CD4-positive, alpha-beta T cell treated with Interleukin-4 for 1 hour (primary cell): ENCODE measurements around the gene NAB2.
"Not testable (repeated sequence)": the region's sequence is repeated elsewhere in the genome, so short reads cannot be mapped to it uniquely, and the experiment has no call there.

Source experiments
- DNase-seq, 2 donors: peaks; one replicate each; pipeline ENCODE4 v3.0.0-alpha.2; 2020 to 2022

Gene NAB2, protein sequence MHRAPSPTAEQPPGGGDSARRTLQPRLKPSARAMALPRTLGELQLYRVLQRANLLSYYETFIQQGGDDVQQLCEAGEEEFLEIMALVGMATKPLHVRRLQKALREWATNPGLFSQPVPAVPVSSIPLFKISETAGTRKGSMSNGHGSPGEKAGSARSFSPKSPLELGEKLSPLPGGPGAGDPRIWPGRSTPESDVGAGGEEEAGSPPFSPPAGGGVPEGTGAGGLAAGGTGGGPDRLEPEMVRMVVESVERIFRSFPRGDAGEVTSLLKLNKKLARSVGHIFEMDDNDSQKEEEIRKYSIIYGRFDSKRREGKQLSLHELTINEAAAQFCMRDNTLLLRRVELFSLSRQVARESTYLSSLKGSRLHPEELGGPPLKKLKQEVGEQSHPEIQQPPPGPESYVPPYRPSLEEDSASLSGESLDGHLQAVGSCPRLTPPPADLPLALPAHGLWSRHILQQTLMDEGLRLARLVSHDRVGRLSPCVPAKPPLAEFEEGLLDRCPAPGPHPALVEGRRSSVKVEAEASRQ

DNA sequence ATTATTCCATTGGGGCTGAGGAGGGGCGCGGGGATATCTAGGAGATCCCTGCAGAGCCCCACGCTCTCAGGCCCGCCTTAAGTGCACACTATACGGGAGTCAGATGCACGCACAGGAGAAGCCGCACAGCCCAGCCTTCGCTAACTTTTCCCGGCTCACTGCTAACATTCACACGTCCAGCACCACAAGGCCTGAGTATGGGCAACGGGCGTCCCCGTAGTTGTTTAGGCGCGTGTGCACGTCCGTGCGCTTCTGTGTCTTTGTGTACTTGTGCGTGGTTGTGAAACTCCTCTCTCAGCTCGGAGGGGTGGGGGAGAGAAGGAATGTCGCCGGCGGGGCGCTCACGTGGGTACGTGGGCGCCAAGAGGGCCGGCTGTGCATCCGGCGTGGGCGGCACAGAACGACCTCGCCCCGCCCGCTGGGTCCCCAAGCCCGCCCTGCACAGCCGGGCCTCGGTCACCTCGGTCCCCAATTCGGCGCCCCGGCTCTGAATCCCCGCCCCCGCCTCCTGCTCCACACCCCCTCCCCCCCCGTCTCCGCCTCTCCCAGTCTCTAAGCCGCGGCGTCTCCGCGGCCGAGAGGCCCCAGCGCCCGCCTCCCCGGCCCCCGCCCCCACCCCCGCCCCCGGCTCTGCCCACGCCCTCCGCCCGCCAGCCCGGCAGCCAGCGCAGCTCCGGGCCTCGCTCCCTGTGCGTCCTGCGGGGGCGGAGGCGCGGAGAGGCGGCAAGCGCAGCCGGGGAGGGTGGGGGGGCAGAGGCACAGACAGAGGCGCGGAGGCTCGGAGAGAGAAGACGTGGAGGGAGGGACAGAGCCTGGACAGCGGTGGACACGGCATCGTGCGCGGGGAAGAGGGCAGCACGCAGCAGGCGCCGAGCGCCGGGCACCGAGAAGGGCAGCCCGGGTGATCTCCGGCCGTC lies at the start of gene NAB2:
Gene NAB2, plus strand, starts transcription at position 761 of the 917 bp plus-strand sequence. CDS start 158 bp downstream, outside the sequence.
- DNase-seq = peak; percentile 95 to 96

DNA sequence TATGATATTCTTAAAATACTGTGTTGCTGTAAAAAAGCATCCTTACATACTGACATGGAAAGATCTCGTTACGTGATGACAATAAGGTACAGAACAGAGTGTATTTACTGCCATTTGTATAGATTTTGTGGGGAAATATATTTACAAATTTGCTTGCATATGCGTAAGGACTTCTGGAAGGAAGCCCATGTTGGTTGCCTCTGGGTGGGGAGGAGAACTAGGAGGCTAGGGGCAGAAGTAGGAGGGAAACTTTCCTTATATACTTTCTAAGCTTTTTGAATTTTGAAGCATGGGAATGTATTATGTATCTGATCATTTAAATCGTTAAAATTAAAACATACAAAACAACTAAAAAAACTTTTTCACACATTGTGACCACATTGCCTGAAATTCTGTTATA lies 48.7 kb upstream of the NAB2 start:
- no peak for DNase-seq

DNA sequence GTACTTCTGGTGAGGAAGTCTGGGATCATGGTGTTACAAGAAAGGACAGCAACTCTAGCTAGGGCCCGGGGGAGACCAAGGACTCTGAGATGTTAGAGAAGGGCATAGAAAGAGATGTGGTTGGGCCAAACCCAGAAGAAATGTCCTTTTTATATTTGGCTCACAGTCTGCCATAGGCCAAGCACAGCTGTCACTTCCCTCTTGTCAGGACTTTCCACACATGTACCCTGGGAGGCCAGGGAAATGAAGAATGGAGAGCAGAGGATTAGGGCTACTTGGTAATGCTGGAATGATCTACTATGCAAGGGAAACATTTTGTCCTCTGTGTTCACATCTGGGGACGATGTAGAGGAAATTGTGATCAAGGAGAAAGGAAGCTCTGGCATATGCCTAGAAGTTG lies 48.2 kb upstream of the NAB2 start:
- DNase-seq = no peak

DNA sequence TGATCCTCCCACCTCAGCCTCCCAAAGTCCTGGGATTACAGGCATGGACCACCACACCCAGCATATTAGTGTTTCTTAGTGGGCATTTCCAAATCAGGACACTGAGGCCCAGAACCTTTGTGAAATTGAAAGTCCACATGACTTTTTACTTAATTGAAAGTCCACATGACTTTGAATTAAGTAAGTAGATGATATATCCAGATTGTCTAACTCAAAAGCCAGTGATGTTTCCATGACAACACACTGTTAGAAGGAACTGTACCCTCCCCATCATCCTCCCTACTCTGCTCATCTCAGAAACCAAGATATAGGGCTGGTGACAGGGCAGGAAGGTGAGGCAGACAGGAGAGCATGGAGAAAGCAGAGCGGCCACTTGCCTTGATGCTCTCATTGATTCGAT lies 46.2 kb upstream of the NAB2 start:
- DNase-seq = no peak

DNA sequence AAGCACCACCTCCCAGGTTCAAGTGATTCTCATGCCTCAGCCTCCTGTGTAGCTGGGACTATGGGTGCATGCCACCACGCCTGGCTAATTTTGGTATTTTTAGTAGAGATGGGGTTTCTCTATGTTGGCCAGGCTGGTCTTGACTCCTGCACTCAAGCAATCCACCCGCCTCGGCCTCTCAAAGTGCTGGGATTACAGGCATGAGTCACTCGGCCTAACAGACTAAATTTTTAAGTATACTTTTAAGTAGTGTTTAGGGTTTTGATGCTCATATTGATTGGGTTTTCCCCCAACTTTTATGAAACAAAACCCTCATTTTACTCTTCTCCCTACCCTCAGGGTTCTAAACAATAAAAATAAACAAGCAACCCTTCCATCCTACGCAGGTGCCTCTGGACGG lies 44.4 kb upstream of the NAB2 start:
- DNase-seq = no peak

DNA sequence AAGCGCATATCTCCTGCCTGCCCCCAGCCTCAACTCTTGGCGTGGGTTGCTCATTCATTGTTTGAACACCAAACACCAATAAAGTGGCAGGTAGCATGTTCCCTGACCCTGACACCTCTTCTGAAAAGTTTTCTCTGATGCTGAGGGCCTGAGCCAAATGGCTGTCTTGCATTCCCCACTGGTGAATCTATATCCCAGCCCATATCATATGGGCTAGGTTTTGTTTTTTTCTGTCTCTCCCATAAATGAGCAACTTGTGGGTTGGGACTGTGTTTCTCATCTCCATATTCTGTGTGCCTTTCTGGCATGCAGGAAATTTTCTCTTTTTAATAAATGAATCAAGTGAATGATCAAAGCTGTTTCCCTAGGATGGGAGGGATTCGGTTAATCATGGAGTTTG lies 44.0 kb upstream of the NAB2 start:
- no peak for DNase-seq

DNA sequence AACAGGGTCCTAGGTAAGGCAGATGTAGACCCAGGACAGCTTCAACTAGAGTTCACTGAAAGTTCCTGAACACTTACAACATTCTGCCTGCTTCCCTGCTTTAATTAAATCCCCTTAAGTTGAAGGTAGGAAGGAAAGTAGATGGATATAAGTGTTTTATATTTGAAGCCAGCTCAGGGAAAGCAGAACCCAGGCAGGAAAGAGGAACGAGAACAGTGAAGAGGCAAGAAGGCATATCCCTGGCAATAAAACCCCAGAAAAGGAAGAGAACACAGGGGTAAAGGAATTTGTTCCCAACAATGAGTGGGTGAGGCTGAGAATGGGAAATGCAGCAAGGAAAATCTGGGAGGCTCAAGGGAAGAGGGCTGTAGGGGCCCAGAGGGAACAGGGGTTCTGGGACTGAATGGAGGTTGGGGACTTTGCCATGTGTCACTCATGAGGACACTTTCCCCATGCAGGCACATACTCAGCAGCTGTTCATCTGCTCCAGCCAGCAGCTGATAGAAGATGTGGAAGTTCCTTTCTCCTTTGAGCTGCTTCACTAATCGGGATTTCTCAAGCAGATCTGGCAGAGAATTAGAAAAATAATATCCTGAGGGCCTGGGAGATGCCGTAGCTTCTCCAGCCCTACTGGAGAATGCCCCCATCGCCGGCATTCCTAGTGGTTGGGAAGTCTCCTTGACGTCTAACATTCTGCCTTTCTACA lies 42.7 kb upstream of the NAB2 start:
- DNase-seq = no peak

DNA sequence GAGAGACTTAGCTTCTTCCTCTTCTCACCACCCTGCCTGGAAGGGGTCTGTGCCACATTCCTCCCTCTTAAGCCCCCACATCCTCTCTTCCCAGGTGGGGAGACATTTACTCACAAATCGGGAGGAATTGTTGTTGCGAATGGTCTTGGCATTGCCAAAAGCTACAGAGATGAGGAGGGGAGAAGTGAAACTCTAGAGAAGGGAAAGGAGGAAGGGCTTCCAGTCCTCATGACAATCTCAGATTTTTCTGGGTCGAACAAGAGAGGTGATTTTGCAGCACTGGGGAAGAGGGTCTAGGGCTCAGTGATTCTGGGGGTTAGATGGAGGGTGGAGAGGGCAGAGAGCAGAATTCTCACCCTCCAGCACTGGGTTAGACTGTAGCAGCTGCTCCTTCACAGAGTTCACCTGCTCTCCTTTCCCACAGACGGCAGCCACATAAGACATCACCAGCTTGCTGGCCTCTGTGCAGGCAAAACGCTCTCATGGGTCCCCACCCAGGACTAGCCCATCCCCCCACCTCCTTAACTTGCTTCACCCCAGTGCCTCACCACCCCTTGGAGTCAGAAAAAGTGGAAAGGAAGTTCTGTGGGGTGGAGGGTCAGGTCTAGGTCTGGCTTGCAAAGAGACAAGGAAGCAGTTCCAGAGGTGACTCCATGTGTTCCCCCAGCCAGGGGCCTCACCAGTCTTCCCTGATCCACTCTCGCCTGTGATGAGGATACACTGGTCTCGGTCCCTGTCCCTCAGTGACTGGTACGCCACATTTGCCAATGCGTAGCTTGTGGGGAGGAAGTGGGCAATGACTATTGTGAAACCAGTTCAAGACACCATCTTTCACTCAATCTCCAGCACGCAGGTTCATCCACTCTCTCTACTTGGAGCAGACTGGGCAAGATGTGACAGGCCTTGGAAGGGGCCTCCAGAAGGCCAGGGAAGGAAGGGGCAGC lies 41.7 kb upstream of the NAB2 start:
- peak; percentile 42 to 46 for DNase-seq

DNA sequence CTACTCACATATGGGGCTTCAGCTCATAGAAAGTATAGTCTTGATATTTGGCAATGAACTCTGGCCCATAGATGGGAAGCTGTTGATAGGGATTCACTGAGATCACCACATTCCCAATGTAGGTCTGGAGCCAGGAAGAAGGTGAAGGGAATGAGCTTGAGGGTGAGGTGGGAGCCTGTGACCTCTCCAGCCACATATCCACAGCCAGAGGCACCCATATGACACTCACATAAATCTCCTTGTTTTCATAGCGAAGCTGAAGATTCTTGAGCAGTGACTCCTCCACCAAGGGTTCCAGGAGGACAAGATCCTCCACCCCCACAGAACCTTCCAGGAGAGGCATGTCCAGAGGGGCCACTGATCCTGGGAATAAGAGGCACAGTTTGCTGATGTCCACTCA lies 40.9 kb upstream of the NAB2 start:
- DNase-seq = no peak

DNA sequence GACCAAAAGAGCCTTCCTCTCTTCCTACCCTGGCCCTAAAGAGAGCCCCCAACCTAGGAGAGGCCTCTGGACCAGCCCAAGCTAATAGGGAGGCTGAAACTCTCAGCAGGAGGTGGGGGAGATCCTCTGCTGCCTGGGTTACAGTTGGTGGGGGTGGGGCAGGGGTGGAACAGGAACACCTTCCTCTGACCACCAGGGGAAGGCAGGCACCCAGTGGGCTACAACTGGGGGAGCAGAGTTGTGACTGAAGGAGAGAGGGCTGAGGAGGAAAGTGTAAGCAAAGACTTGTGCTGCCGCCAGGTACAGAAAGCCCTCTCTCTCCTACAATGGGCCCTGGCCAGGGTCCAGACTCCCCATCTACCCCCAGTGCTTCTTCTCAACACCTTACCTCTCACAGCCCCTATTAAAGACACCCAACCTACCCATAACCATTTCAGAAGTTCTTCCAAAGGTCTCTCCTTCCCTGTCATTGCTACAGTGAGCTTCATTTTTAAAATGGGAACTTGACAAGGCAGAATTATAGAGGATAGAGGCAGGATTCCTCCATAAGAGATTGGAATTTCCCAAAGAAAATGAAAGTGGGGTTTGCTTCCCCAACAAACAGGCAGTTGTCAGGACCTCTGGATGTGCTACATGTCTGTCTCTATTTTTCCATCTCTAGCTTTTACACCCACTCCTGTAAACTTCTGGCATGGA lies 40.3 kb upstream of the NAB2 start:
- no peak for DNase-seq

DNA sequence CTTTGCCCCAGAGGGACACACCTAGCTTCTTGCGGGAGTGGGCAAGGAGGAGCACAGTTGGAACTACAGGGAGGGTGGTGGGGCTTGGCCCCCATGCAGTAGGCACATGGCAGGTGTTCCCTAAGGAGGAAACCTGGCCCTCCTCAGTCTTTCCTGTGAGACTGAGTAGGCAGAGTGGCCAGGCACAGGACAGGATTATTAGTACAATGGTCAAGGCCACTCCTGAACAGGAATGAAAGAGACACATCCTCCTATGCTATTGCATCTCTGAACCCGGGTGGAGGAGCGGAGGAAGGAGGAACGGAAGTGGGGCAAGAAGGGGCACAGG lies 39.8 kb upstream of the NAB2 start:
- no peak for DNase-seq

DNA sequence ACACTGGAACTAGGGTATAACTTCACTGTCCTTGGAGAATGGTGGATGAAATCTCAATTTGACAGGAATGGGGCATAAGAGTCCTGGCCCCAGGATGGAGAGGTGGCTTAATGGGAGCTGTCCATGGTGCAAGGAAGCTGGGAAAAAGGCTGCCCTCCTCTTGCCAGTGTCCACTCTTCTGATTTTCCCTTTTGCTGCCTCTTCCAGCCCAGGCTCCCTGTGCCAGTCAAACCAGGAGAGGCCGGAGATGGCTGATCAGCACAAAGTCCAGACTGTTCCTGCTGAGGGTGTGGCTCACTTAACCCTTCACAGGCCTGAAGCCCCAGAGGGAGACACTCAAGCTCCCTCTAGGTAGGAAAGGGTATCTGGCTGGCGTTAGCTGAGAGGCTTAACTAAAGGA lies 39.0 kb upstream of the NAB2 start, which contains the start of gene MYO1A:
Gene MYO1A, minus strand, starts transcription at position 240 of the 400 bp plus-strand sequence. CDS start 1,806 bp downstream, outside the sequence.
- DNase-seq = no peak

DNA sequence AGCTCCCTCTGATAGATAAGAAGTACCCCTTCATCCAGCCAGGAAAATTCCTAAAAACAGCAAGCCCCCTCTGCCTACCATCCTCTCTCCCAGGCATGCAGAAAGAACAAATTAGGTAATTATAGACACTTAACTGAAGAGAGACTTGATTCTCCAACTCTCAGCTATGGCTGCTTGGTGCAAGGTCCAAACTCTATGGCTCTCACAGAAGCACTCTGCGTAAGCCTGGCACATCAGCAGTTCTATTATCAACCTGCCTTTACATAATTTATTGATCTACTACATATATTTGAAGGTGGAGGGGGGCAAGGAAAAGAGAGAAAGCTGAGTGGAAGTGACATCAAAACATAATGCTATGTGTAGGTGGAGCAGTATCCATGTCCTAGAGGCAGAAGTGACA lies 37.9 kb upstream of the NAB2 start:
- DNase-seq = no peak

DNA sequence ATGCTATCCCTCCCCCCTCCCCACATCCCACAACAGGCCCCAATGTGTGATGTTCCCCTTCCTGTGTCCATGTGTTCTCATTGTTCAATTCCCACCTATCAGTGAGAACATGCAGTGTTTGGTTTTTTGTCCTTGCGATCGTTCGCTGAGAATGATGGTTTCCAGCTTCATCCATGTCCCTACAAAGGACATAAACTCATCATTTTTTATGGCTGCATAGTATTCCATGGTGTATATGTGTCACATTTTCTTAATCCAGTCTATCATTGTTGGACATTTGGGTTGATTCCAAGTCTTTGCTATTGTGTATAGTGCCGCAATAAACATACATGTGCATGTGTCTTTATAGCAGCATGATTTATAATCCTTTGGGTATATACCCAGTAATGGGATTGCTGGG lies 35.8 kb upstream of the NAB2 start:
- DNase-seq = not testable (repeated sequence)

DNA sequence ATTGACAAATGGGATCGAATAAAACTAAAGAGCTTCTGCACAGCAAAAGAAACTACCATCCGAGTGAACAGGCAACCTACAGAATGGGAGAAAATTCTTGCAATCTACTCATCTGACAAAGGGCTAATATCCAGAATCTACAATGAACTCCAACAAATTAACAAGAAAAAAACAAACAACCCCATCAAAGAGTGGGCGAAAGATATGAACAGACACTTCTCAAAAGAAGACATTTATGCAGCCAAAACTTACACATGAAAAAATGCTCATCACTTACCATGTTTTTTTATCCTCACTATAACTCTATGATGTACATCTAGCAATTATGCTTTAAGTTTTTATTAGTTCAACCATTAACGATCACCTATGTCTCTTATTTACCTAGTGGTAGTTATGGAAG lies 35.0 kb upstream of the NAB2 start:
- not testable (repeated sequence) for DNase-seq

DNA sequence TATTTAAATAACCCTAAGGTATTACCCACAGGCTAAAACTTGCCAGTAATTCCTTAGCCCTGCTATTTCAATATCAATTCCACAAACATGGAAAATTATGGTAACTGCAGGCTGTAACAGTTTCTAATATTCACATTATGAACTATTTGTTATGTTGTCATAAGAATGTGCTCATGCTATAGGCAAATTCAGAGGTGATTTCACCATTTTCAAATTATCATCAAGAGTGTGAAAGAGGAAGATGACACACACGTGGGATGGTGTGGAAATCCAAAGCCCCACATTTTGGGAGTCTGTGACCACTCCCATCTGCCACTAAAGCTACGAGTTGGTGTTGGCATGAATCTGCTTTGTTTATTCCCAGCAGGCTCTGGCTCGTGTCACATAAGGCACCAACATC lies 33.1 kb upstream of the NAB2 start:
- DNase-seq = peak in 1 of 2 donors; percentile 42

DNA sequence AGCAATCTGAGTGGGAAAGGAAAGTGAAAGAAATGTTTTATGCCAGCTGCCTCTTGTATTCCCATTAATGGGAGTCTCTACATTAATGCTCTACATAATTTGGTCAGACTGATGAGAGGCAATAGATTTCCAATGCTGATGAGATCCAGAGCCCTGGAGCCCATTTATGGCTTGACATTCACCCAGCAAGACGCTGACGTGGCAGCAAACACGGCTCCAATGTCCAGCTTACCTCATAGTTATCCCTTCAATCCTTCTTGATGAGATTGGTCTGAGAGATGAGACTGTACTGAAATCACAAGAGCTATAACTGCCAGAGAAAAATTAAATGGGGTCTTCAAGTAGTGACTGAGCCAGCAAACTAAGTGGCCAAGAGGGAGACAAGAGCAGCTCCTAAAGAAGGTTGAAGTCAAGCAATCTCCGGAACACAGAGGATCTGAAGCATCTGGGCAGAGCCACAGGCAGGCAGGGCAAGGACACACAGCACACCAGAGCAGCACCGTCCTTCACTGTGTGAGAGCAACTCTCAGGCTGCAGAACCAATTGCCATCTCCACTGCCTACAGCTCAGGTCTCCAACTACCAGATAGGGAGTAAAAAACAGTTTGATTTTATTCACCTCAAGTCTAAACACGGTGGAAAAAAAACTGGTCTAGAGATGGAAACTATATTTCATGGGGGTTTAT lies 31.7 kb upstream of the NAB2 start:
- no peak for DNase-seq

DNA sequence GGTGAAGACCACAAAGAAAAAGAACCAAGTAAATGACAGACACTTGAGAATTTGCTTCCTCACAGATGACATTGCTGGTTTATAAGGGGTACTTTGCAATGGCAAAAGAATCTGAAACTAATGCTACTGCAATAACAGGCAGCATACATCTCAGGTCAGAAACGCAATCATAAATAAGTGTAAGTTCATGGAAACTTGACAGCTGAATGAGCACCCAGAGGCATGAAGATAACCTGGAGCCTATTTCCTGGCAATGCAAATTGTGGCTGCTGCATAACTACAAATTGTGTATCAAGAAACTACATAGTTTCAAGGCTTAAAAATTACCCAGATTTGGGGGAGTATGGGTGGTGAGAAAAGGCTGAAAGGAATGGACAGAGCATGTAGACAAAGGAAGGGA lies 30.5 kb upstream of the NAB2 start:
- DNase-seq = no peak

DNA sequence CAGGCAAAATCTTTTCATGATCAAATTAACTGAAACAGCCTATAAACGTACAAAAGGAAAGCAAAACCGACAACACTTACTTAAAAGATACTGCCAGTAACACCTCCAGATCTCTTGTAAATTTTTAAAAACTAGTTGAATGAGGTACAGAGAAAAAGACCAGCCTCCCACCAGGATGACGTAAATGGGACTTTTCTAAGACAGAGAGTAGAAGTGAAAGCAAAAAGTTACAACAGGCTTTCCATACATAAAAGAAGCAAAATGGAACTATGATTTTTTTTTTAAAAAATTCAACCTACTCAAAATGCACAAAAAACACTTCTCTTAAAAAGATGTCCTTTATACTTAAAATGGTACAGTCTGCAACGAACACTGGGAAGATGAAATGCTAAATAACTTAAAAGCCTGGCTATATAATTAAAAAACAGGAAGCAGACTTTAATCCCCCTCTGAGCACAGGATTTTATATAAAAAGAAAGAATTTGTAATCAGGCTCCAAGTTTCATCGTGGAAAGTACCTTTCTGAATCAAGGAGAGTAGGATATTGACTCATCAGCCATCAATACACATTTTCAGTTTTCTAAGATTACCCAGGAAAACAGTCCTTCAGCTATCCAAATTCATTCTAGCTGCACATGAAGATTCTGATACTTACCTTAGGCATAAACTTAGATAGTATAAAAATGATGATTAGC lies 24.8 kb upstream of the NAB2 start:
- peak; percentile 69 to 90 for DNase-seq

DNA sequence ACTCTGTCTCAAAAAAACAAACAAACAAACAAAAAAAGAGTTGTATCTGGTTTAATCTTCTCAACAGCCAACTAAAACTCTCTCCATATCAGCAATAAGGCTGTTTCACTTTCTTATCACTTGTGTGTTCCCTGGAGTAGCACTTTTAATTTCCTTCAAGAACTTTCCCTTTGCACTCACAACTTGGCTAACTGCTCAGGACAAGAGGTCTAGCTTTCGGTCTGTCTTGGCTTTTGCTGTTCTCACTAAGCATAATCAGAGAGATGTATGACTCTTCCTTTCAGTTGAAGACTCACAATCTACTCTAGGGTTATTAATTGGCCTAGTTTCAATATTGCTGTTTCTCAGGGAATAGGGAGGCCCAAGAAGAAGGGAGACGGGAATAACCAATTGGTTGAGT lies 22.7 kb upstream of the NAB2 start:
- DNase-seq = no peak
